Neural cell (in vitro differentiated cells): Measurements from ENCODE around the gene MOCOS. TPM values are rescaled to one million over a fixed set of nuclear protein-coding genes. Genes with fewer than 3 reads are reported as not detected.

Source experiments
- H2AFZ ChIP-seq: fragments of 200-600, 300-800 bp; sonication (generic), shearing (Covaris generic); 2 replicates; pipeline ENCODE4 v1.6.0; 2014; ENCODE audit warnings: low read depth, mild to moderate bottlenecking, antibody characterized with exemption, low read length, moderate library complexity
- H3F3A ChIP-seq: fragments of 200-600 bp; shearing (Covaris generic); 2 replicates; pipeline ENCODE4 v1.6.1; 2016; ENCODE audit warnings: mild to moderate bottlenecking, moderate library complexity, mixed read lengths, antibody characterized with exemption, low read length; ENCODE audit not compliant: insufficient read depth, poor library complexity, severe bottlenecking
- H3K27ac ChIP-seq: fragments of 200-600, 300-800 bp; sonication (generic), shearing (Covaris generic); 2 replicates; pipeline ENCODE4 v1.5.1; 2014; ENCODE audit warnings: mild to moderate bottlenecking, low read length, moderate library complexity
- H3K27me3 ChIP-seq: fragments of 300-800, 200-600 bp; sonication (generic), shearing (Covaris generic); 2 replicates; pipeline ENCODE4 v1.6.0; 2014; ENCODE audit warnings: mild to moderate bottlenecking, low read depth, low read length, moderate library complexity; ENCODE audit not compliant: insufficient read depth
- H3K36me3 ChIP-seq: fragments of 300-800, 200-600 bp; sonication (generic), shearing (Covaris generic); 2 replicates; pipeline ENCODE4 v1.5.1; 2014; ENCODE audit warnings: mild to moderate bottlenecking, antibody characterized with exemption, low read length, moderate library complexity; ENCODE audit not compliant: insufficient read depth
- H3K4me2 ChIP-seq: fragments of 300-800, 200-600 bp; sonication (generic), shearing (Covaris generic); 2 replicates; pipeline ENCODE4 v1.6.0; 2014; ENCODE audit warnings: mild to moderate bottlenecking, low read length
- H3K4me3 ChIP-seq: fragments of 300-800, 200-600 bp; sonication (generic), shearing (Covaris generic); 2 replicates; pipeline ENCODE4 v1.5.1; 2014; ENCODE audit warnings: mild to moderate bottlenecking, low read length, moderate library complexity
- H3K79me2 ChIP-seq: fragments of 200-600 bp; shearing (Covaris generic); replicated peaks from 2 replicates; pipeline ENCODE4 v1.6.0; 2014; ENCODE audit warnings: mild to moderate bottlenecking, low read length, moderate library complexity; ENCODE audit not compliant: insufficient read depth
- H3K9ac ChIP-seq: fragments of 300-800, 200-600 bp; sonication (generic), shearing (Covaris generic); 2 replicates; pipeline ENCODE4 v1.6.1; 2016; ENCODE audit warnings: mild to moderate bottlenecking, low read length, mixed read lengths
- H3K9me2 ChIP-seq: fragments of 200-600 bp; shearing (Covaris generic); 2 replicates; pipeline ENCODE4 v1.6.1; 2016; ENCODE audit warnings: mild to moderate bottlenecking, low read length, mixed read lengths; ENCODE audit not compliant: insufficient read depth
- H3K9me3 ChIP-seq: fragments of 200-600, 300-800 bp; sonication (generic), shearing (Covaris generic); 2 replicates; pipeline ENCODE4 v1.6.1; 2016; ENCODE audit warnings: mild to moderate bottlenecking, mixed run types, low read length, moderate library complexity, mixed read lengths
- H4K20me1 ChIP-seq: fragments of 200-600 bp; shearing (Covaris generic); 2 replicates; pipeline ENCODE4 v1.6.1; 2016; ENCODE audit warnings: mild to moderate bottlenecking, mixed run types; ENCODE audit not compliant: insufficient read depth
- CTCF ChIP-seq: fragments of 450-650 bp; IDR thresholded peaks from 2 replicates; pipeline ENCODE4 v1.5.1; 2014; ENCODE audit warnings: antibody characterized with exemption, mild to moderate bottlenecking, moderate library complexity; ENCODE audit not compliant: poor library complexity, severe bottlenecking
- EP300 ChIP-seq: fragments of 450-650 bp; conservative IDR thresholded peaks from 2 replicates; pipeline ENCODE4 v1.6.1; 2014; ENCODE audit warnings: antibody characterized with exemption, mild to moderate bottlenecking, moderate library complexity; ENCODE audit not compliant: poor library complexity, severe bottlenecking
- EZH2 ChIP-seq: fragments of 200-600, 300-800 bp; shearing (Covaris generic), sonication (generic); IDR thresholded peaks from 2 replicates; pipeline ENCODE4 v1.6.1; 2014; ENCODE audit warnings: antibody characterized with exemption, low read length, borderline replicate concordance, mild to moderate bottlenecking; ENCODE audit not compliant: insufficient read depth, poor library complexity, severe bottlenecking
- MXI1 ChIP-seq: fragments of 450-650 bp; conservative IDR thresholded peaks from 2 replicates; pipeline ENCODE4 v1.6.1; 2014; ENCODE audit warnings: antibody characterized with exemption, mild to moderate bottlenecking; ENCODE audit not compliant: poor library complexity, severe bottlenecking
- POLR2AphosphoS5 ChIP-seq: IDR thresholded peaks from 2 replicates; pipeline ENCODE4 v1.6.1; 2012
- RAD21 ChIP-seq: fragments of 450-650 bp; conservative IDR thresholded peaks from 2 replicates; pipeline ENCODE4 v1.6.1; 2014; ENCODE audit warnings: antibody characterized with exemption, mild to moderate bottlenecking, moderate library complexity
- REST ChIP-seq: IDR thresholded peaks from 2 replicates; pipeline ENCODE4 v1.6.1; 2012; ENCODE audit warnings: borderline replicate concordance
- SMC3 ChIP-seq: fragments of 450-650 bp; conservative IDR thresholded peaks from 2 replicates; pipeline ENCODE4 v1.6.1; 2014; ENCODE audit warnings: antibody characterized with exemption, mild to moderate bottlenecking, moderate library complexity; ENCODE audit not compliant: poor library complexity
- TAF1 ChIP-seq: IDR thresholded peaks from 2 replicates; pipeline ENCODE4 v1.6.1; 2012; ENCODE audit warnings: low read depth
- polyA plus RNA-seq: library from polyadenylated mRNA; depleted of rRNA; stranded (reverse); fragments of >200 nt; gene quantifications from 2 replicates; pipeline ENCODE4 v1.2.3, GENCODE V29; 2014

MOCOS gene
- polyA plus RNA-seq, 1 donor from 2014 or later, result not detected

DNA sequence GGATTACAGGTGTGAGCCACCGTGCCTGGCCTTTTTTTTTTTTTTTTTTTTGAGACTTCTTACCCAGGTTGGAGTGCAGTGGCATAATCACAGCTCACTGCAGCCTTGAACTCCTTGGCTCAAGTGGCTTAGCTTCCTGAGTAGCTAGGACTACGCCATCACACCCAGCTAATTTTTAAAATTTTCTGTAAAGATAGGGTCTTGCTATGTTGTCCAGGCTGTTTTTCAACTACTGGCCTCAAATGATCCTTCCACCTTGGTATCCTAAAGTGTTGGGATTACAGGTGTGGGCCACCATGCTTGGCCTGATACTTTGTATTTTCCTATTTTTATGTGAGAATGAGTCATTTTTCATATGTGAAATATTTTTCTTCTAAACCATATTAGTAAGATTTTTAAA is 43.9 kb upstream of the MOCOS start:
- no peak overlapping the region for H2AFZ ChIP-seq
- no peaks in the 10 kb centered on the region for H3F3A ChIP-seq
- no peaks in the 10 kb centered on the region for H3K27me3 ChIP-seq
- no peak overlapping the region for H3K9ac ChIP-seq
- H3K9me2 ChIP-seq, result no peaks in the 10 kb centered on the region
- H3K36me3 ChIP-seq, result peaks cover 10% of the 10 kb centered on the region
- H3K9me3 ChIP-seq, result no peaks in the 10 kb centered on the region
- H4K20me1 ChIP-seq, result no peaks in the 10 kb centered on the region
- no peak overlapping the region for H3K4me3 ChIP-seq
- H3K4me2 ChIP-seq, result no peak overlapping the region
- TF ChIP-seq TAF1 (no peak), EP300 (no peak)
- H3K79me2 ChIP-seq, result no peaks in the 10 kb centered on the region
- H3K27ac ChIP-seq, result no peak overlapping the region

- no peaks in the 10 kb centered on the region for H3F3A ChIP-seq
- H3K9me2 ChIP-seq, result no peaks in the 10 kb centered on the region
- no peaks in the 10 kb centered on the region for H3K27me3 ChIP-seq
- H4K20me1 ChIP-seq, result no peaks in the 10 kb centered on the region
- no peak overlapping the region for H2AFZ ChIP-seq
- H3K9me3 ChIP-seq, result no peaks in the 10 kb centered on the region
- H3K4me3 ChIP-seq, result no peak overlapping the region
- H3K9ac ChIP-seq, result no peak overlapping the region
- TF ChIP-seq POLR2AphosphoS5 (no peak), TAF1 (no peak), EP300 (no peak), EZH2 (no peak), CTCF (no peak), RAD21 (no peak), SMC3 (no peak), REST (no peak), MXI1 (no peak)
- peaks cover 2% of the 10 kb centered on the region for H3K36me3 ChIP-seq
- H3K4me2 ChIP-seq, result no peak overlapping the region
- H3K27ac ChIP-seq, result no peak overlapping the region
- no peaks in the 10 kb centered on the region for H3K79me2 ChIP-seq
Measured at GRCh38 chr18:36149514-36150289, 37.6 kb upstream of the MOCOS start.
